ENCODE results near the gene COMMD4. TPM values are rescaled to one million over a fixed set of nuclear protein-coding genes. Genes with fewer than 3 reads are reported as not detected.

COMMD4 gene
- total and polyA plus RNA-seq, 2 of the 4 experiments (the other 2 are of a cell fraction): 91.2 to 133 TPM

GRCh38 chr15:75327005-75327404 lies 8.9 kb upstream of the COMMD4 start:
- POLR2A ChIA-PET (ENCODE audit: unreplicated experiment): no interaction called here
- no peaks in the 10 kb centered on the region for H3K9me3 ChIP-seq (ENCODE audit: control insufficient read depth, insufficient read depth, low read length)
- intact Hi-C loops (cut with micrococcal nuclease) (no loop called here), dilution Hi-C loops (cut with HindIII; ENCODE audit: low sequenced_read_pairs, unreplicated experiment) (no loop called here), in situ Hi-C loops (cut with MboI; ENCODE audit: low sequenced_read_pairs) (no loop called here)
- H4K5ac ChIP-seq (ENCODE audit: low read depth, low read length): no peak overlapping the region
- ATAC-seq (ENCODE audit: low read depth): no peak
- CTCF ChIA-PET: no interaction called here
- no peak overlapping the region for H3K56ac ChIP-seq (ENCODE audit: extremely low read depth, insufficient read depth, low read length)
- H3K18ac ChIP-seq (ENCODE audit: low read depth, low read length): no peak overlapping the region
- BruUV-seq (replicated peaks): no TSS peak
- no peak overlapping the region for H2AK5ac ChIP-seq (ENCODE audit: low read depth, low read length)
- no peak overlapping the region for H3K27ac ChIP-seq (ENCODE audit: insufficient read depth, low read length)
- no peaks in the 10 kb centered on the region for H3K79me1 ChIP-seq (ENCODE audit: low read depth in 1 of 2, low read length in 2 of 2)
- no peak overlapping the region for H3K4ac ChIP-seq (ENCODE audit: low read depth, low read length)
- H3K14ac ChIP-seq (replicated peaks; ENCODE audit: low read depth, low read length): no peak overlapping the region
- no peak overlapping the region for H3K23ac ChIP-seq (ENCODE audit: low read depth, low read length)
- H2BK15ac ChIP-seq (ENCODE audit: low read depth, low read length): no peak overlapping the region
- no peak overlapping the region for H3K4me2 ChIP-seq (ENCODE audit: low read depth, low read length)
- TF ChIP-seq CHD1 (IDR thresholded peaks at IDR 0.05; ENCODE audit: low read depth, low read length) (no peak), ELK1 (IDR thresholded peaks at IDR 0.05; ENCODE audit: borderline replicate concordance, low read depth, low read length) (no peak)
- H3K9me1 ChIP-seq (ENCODE audit: insufficient read depth, low read length): no peaks in the 10 kb centered on the region
- H3K4me3 ChIP-seq (ENCODE audit: insufficient read depth, low read depth, low read length): no peak overlapping the region
- DNase-seq: no peak
- no peak overlapping the region for H4K91ac ChIP-seq (ENCODE audit: insufficient read depth, low read depth, low read length)
- no peak overlapping the region for H2AK9ac ChIP-seq (replicated peaks; ENCODE audit: low read depth, low read length, poor library complexity)
- H2AFZ ChIP-seq (replicated peaks; ENCODE audit: low read length, poor library complexity): no peak overlapping the region
- peaks cover 18% of the 10 kb centered on the region for H3K27me3 ChIP-seq (ENCODE audit: control insufficient read depth, insufficient read depth, low read length)
- H3K9ac ChIP-seq (ENCODE audit: low read depth, low read length): no peak overlapping the region
- H3K36me3 ChIP-seq (ENCODE audit: control insufficient read depth, insufficient read depth, low read length): no peaks in the 10 kb centered on the region
- no peaks in the 10 kb centered on the region for H3K4me1 ChIP-seq (ENCODE audit: control insufficient read depth, insufficient read depth, low read length)
- H4K20me1 ChIP-seq (ENCODE audit: insufficient read depth, low read length): no peaks in the 10 kb centered on the region
- no peak overlapping the region for H2BK120ac ChIP-seq (ENCODE audit: low read depth, low read length)
- no peak overlapping the region for H4K8ac ChIP-seq (ENCODE audit: low read depth in 2 of 2, low read length in 2 of 2)
- H2BK20ac ChIP-seq (ENCODE audit: low read depth, low read length): no peak overlapping the region
- no peak overlapping the region for H2BK5ac ChIP-seq (ENCODE audit: low read depth, low read length, poor library complexity, severe bottlenecking)
- 50% methylated on average over 1 of the region's 4 CpGs; no CpG with 5 or more reads in 1 of the 2 experiments for WGBS, 2 experiments (ENCODE audit: extremely low coverage in 2 of 2, insufficient read length in 1 of 2)

All from IMR-90 (cell line).